NCI-H460 (cell line): ENCODE measurements around the gene DNAJB12. TPM values are rescaled to one million over a fixed set of nuclear protein-coding genes. Genes with fewer than 3 reads are reported as not detected.
"Not testable (repeated sequence)": the region's sequence is repeated elsewhere in the genome, so short reads cannot be mapped to it uniquely, and the experiment has no call there.

Source experiments
- DNase-seq: peaks from one replicate; pipeline ENCODE4 v3.0.0-alpha.2; 2016; ENCODE audit warnings: low read depth; ENCODE audit errors: extremely low read depth
- polyA plus RNA-seq: library from polyadenylated mRNA; depleted of rRNA; stranded (reverse); fragments of >200 nt; gene quantifications from 2 replicates; pipeline ENCODE4 v1.2.3, GENCODE V29; 2014; cell fraction: nucleus; rRNA removed
- total RNA-seq: library from RNA; depleted of rRNA; stranded (reverse); fragments of >200 nt; shearing (Covaris generic); gene quantifications from 2 replicates; pipeline ENCODE4 v1.2.3, GENCODE V29; 2014; rRNA removed

Gene DNAJB12
- 5.4 and 7.0 TPM in 2 replicates for total RNA-seq
- 13.4 and 23.8 TPM in 2 replicates for polyA plus RNA-seq

GRCh38 chr10:72354356-72355213 lies at the start of gene DNAJB12:
Gene DNAJB12 (minus strand): TSS chr10:72354919. CDS start chr10:72354897, 22 bp downstream.
- peak; percentile 90 for DNase-seq

DNA sequence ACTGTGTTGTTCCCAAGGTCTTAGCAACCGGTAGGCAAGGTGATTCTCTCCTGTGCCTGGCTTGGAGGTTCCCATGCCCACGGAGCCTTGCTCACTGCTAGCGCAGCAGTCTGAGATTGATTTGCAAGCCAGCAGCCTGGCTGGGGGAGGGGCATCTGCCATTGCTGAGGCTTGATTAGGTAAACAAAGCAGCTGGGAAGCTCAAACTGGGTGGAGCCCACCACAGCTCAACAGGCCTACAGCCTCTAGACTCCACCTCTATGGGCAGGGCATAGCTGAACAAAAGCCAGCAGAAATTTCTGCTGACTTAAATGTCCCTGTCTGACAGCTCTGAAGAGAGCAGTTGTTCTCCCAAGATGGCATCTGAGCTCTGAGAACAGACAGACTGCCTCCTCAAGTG lies 40.9 kb upstream of the DNAJB12 start:
- not testable (repeated sequence) for DNase-seq

GRCh38 chr10:72392571-72392970 lies 37.9 kb upstream of the DNAJB12 start:
- no peak for DNase-seq

DNA sequence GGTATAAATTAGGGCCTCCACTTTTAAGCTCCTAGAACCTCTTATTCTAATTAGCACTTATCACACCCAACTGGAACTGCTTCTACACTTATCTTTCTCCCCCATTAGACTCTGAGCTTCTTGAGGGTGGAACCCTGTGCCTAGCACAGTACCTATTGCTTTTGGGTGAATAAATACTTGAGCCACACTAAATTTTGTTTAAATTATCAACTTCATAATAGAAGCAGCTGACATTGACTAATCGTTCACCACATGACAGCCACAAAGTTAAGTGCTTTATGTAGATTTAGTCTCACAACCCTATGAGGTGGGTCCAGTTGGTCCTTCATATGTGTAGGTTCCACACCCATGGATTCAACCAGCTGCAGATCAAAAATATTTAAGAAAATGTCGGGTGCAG lies 36.0 kb upstream of the DNAJB12 start:
- no peak for DNase-seq

DNA sequence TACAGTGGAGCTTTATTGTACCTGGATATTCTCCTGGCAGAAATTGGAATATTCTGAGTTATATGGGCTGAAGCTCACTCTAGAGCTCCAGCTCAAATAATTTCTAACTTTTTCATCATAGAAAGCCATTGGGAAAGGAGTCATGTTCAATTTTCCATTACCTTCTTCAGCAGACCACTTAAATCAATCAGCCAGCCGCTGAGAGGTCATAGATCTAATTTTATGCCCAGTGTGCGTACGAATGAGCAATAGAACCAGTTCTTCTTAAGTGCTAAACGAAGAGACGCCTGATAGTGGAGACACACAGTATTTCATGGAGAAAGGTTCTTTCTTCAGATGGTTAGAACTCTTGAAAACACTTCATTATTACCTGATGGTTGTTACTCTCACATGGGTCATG lies 35.0 kb upstream of the DNAJB12 start:
- DNase-seq: no peak

GRCh38 chr10:72389014-72389413 lies 34.3 kb upstream of the DNAJB12 start:
- DNase-seq: no peak

DNA sequence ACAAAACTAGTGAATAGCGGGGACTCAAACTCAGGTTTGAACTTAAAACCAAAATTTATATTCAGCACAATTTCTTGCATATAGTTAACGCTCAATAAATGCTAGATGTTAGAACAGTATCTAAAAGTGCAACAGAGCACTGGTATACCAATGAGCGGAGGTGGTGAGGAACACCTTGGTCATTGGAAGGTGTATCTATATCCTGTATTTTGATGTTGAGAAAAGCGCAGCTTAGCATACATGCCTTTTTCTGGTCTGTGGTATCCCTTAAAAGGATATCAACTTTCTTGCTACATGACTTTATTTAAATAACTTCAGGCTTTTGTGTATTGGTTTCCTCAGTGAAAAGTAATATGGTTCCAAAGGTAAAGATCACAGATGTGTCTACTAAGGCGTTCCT lies 33.3 kb upstream of the DNAJB12 start:
- DNase-seq: no peak

GRCh38 chr10:72386916-72387586 lies 32.3 kb upstream of the DNAJB12 start:
- peak; percentile 36 for DNase-seq

DNA sequence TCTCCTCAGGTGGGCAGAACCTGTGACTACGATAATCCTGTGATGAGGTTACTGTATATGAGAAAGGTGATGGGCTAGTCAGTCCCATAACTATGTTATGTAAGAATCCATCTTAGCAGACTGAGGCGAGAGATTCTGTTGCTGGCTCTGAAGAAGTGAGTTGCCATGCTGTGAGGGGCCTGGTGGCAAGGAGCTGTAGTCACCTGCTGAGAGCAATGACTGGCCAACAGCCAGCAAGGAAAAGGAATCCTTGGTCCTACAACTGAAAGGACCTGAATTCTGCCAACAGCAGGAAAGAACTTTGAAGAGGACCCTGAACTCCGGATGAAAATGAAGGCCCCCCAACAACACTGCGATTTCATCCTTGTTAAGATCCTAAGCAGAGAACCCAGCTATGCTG lies 31.0 kb upstream of the DNAJB12 start:
- no peak for DNase-seq

GRCh38 chr10:72384982-72385381 lies 30.3 kb upstream of the DNAJB12 start:
- DNase-seq: not testable (repeated sequence)

GRCh38 chr10:72379776-72380175 lies 25.1 kb upstream of the DNAJB12 start:
- DNase-seq: no peak

- DNase-seq: no peak
Measured at GRCh38 chr10:72379062-72379461, 24.3 kb upstream of the DNAJB12 start.

GRCh38 chr10:72375585-72375984 lies 20.9 kb upstream of the DNAJB12 start:
- no peak for DNase-seq

GRCh38 chr10:72375173-72375572 lies 20.5 kb upstream of the DNAJB12 start:
- no peak for DNase-seq

DNA sequence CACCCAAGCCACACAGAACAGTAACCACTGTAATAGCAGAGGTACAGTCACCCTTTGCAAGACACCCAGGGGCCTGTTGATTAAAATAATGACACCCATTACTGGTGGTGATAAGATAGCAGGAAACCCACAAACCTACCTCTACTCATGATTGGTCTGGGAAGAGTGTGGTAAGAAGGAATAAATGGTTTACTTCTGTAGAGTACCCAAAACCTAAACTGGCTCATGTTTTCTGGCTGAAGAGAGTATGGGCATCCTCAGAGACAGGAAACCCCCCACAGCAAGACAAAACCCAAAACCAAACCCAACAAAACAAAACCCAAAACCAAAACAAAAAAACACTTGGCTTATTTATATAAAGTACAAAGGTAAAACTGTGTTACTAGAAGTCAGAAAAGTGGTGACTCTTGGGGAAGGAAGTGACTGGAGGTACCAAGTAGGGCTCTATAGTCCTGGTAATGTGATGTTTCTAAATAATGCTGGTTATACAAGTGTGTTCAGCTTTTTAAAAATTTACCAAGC lies 15.5 kb upstream of the DNAJB12 start:
- no peak for DNase-seq

DNA sequence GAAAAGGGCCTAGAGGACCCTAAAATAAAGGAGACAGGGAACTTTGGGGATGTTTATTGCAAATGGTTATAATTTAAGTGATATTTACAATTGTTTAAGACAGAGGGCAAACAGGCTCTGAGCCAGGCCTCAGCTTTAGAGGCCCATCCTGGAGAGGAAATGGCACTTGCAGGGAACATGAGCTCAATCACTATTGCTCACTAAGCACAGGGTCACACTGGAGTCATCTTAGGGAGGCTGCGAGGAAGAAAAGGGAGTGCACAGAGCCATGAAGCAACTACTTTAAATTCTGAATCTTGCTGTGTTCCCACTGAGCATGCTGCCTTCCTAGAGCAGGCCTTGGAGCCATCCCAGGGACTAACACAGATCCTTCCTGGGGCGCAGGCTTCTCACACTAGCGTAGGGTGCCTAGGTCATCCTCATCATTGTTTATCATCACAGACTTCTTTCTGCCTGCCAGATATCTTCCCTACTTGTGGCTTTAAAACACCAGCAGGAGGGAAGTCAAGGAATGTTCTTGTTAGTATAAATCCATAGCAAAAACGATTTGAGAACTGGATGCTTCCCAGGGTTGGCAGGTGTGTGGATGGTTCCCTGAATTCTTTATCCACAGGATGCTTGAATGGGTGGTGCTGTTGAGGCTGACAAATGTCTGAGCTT lies 12.7 kb upstream of the DNAJB12 start:
- no peak for DNase-seq

DNA sequence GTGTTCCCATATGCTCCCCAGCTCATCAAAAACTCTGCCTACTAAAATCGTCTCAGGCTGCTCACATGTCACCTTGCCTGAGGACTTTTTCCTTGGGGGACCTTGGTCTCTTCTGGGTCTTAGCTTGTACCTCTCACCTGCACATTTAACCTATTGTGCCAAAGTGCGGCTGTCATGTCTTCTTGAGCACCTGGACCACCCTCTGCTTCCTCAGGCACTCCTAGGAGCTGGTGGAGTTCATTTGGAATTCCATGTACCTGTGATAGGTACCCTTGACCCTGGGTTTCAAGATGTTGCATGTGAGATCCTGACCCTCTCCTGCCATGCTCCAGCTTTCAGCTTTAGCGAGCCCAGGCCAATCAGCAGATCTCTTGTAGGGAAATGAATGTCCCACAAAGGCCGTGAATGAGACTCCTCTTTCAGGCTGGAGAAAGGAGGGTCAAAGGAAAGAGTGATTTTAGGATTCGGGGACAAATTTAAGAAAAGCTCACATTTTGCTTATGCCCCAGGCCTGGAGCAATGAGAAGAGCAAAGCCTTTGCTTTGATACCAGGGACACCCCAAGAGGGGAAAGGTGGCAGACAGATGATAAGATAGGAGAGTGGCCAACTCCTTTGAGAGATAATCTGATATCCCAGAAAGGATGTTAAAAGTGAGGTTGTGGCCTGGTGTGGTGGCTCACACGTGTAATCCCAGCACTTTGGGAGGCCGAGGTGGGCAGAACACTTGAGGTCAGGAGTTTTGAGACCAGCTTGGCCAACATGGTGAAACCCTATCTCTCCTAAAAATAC lies 10.6 kb upstream of the DNAJB12 start:
- DNase-seq: no peak

DNA sequence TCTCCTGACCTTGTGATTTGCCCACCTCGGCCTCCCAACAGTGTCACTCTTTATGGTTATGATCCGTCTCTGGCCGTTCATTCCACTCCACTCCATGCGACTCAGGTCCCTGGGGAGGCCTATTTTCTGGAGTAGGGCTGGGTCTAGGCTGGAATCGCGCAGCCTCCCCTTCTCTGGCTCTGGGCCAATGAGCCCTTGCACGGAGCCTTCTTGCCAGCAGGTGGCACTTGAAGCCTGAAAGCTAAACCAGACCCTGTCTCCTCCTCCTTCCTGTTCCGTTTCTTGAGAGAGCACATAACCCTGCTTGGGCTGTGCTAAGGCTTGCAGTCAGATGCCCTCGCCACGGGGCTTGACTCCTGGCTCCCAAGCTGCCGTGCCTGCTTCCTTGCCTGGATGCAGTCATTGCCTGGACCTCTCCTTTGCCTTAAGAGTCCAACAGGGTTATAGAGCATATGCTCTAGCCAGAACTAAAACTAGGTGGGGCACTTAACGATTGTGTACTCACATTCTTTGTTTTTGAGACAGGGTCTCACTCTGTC lies 9.6 kb upstream of the DNAJB12 start:
- DNase-seq: peak; percentile 94

GRCh38 chr10:72356987-72357386 lies 2.3 kb upstream of the DNAJB12 start:
- no peak for DNase-seq

- no peak for DNase-seq
Measured at GRCh38 chr10:72356115-72356514, 1.4 kb upstream of the DNAJB12 start.
